C4-2B (cell line): Measurements from ENCODE around the gene MSRB3.

Experiments
- ZFX ChIP-seq: fragments of 450-650 bp; IDR thresholded peaks from 2 replicates; pipeline ENCODE4 v1.6.1; 2017
- TF ChIP-seq, protein P1 (sequence below): fragments of 450-650 bp; conservative IDR thresholded peaks from 2 replicates; pipeline ENCODE4 v1.5.1; 2017; ENCODE audit warnings: mild to moderate bottlenecking

DNA sequence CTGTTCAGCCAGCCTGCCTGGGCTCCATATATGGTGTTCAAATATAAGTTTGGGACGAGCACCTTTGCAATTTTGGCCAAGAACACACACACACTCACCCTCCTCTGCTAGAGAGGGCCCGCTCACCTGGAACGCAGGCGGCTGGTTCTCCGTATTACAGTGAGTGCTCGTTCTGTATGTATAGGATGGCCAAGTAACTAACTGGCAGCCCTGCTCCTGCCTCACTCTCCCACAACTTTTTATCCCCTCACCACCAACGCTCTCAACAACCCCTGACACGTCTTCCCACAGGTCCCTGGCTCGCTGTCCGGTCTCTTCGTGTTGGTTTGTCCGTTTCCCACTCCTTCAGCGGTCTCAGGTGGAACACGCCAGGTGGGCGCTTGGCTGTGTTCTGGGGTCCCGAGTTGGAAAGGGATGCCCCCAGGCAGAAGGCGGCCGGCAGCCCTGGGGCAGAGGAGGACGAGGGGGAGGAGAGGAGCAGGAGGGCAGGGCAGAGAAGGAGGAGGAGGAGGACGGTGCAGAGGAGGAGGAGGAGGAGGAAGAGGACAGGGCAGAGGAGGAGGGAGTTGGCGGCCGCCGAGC lies 398 bp upstream of the MSRB3 start:
- TF ChIP-seq, protein P1, sequence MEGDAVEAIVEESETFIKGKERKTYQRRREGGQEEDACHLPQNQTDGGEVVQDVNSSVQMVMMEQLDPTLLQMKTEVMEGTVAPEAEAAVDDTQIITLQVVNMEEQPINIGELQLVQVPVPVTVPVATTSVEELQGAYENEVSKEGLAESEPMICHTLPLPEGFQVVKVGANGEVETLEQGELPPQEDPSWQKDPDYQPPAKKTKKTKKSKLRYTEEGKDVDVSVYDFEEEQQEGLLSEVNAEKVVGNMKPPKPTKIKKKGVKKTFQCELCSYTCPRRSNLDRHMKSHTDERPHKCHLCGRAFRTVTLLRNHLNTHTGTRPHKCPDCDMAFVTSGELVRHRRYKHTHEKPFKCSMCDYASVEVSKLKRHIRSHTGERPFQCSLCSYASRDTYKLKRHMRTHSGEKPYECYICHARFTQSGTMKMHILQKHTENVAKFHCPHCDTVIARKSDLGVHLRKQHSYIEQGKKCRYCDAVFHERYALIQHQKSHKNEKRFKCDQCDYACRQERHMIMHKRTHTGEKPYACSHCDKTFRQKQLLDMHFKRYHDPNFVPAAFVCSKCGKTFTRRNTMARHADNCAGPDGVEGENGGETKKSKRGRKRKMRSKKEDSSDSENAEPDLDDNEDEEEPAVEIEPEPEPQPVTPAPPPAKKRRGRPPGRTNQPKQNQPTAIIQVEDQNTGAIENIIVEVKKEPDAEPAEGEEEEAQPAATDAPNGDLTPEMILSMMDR = no peak
- TF ChIP-seq ZFX = no peak
